CD1c-positive myeloid dendritic cell (primary cell): ENCODE data around the gene ZRANB2.

Experiments used
- DNase-seq: peaks from one replicate; pipeline ENCODE4 v3.0.0-alpha.2; 2016; ENCODE audit errors: extremely low spot score

Gene ZRANB2

DNA sequence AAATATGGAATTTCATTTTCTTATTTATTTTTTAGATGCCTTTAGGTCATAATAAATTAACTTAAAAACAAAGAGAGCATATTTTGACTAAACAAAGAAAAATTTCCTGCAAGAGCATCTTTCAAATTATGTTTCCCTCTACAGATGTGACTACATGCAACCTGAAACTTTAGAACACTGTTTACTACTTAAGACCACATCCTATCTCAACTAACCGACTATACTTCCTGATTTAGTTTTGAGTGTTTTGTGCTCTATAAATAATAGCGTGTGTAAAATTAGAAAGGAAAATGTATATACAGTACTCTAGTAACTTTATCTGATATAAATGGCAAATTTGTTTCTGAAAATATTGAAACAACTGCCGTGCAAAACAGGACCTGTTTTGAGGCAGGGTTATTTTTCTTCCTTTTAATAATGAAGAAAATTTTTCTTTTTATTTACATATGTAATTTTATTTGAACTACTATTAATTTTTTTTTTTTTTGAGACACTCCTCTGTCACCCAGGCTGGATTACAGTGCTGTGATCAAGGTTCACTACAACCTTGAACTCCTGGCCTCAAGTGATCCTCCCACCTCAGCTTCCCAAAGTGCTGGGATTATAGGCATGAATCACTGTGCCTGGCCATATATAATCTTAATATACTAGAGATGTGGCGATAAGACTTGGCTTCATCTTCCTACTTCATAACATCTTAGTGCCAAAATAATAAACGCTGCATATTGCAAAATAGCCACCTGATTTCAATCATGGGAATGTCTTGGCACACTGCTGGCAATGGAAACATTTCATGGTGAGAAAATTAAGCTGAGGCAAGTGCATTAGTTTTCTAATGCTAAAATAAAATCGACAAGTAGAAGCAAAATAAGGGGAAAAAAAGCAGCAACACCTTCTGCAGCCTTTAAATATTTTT lies 12.3 kb downstream of the ZRANB2 start:
- DNase-seq: no peak

DNA sequence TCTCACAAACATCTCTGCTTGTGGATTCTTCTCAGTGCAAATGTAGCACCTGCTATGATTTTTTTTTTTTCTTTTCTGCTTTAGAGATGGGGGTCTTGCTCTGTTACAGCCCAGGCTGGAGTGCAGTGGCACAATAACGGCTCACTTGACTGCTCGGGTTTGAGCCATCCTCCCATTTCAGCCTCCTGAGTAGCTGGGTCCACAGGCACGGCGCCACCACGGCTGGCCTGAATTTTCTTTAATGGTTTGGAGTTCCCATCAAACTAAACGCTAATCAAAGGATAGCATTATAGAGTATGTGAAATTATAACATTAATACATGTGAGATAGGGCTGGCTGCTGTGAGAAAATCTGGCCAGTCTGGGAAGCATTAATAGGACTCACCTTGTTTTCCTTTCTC lies 26.0 kb downstream of the ZRANB2 start:
- no peak for DNase-seq

DNA sequence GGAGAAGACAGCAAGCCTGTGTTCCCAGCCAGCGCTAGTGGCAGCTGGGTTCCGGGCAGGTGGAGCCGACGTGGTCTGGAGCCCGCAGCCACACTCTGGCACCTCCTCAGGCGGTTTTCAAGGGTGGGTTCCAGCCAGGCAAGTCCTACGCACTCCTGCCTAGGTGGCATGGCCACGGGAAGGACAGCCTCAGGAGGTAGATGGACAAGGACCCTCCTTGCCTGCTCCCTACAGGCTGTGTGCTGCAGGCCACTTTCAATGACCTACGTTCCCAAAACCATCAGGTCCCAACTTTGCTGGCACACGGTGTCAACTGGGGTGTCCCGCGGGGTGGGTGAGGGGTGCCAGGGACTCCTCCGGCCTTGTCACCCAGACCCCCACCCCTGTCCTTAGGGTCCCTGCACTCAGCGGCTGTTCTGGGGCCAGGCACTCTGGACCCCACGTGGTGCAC lies 26.5 kb downstream of the ZRANB2 start:
- DNase-seq: no peak

DNA sequence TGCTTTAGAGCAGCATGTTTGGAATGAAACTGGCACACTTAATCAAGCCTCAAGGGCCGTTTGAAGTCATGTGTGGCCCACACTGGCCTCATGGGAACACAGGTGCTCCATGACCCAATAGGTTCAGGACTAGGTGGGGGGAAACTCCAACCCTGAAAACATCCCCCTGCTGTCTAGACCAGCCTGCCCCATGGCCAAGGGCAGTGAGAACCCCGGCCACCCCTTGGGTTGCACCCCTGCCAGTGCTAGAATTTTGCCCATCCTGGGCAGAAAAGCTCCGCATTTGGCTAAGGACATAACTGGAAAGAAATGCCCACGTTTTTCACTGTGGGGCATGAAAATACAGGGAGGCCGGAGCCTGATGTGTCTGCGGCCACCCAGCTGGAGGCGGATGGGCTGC lies 27.1 kb downstream of the ZRANB2 start:
- DNase-seq: no peak

DNA sequence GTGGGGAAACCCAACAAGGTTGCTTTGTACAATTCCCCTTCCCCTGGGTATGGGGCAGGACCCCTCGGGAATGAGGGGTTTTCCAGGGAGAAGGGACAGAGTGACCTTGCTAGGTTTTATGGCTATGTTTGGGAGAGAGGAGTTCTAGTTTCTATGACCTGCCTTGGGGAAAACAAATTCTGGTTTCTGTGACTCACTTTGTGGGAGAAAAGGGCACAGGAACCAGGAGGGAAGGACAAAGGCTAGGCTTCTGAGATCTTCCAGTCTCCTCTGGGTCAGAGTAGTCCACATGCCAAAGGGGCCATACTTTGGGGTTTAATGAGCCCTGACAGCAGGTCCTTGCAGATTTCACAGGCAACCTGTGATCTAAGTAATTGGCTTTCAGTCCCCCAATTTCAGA lies 27.7 kb downstream of the ZRANB2 start:
- no peak for DNase-seq

DNA sequence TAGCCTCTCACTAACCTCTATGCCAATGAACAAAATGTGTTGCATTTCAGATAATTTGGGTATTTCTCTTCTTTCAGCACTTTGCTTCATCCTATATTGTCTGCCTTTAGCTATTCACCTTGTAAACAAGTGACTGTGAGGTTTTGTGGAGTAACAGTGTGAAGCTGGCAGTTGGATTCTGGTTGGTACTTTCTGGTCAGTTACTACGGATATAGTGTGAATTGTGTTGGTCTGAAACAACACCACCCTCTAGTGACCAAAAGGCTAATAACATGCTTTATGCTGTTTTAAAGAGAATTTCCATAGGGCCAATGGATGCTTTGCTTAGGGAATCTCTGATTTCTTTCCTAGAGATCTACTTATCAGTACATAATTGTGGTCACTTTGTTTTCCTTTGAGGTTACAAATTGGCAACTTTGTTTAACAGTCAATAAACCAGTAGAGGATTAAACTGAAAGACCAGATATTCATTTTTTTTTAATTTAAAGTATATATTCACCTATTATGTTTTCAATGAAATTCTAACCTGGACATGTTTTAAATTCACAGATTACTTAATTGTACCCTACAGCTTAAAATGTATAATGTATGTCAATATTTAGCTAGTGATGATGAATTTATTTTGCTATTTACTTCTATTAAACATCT lies 30.8 kb downstream of the ZRANB2 start:
- DNase-seq: peak; percentile 78

DNA sequence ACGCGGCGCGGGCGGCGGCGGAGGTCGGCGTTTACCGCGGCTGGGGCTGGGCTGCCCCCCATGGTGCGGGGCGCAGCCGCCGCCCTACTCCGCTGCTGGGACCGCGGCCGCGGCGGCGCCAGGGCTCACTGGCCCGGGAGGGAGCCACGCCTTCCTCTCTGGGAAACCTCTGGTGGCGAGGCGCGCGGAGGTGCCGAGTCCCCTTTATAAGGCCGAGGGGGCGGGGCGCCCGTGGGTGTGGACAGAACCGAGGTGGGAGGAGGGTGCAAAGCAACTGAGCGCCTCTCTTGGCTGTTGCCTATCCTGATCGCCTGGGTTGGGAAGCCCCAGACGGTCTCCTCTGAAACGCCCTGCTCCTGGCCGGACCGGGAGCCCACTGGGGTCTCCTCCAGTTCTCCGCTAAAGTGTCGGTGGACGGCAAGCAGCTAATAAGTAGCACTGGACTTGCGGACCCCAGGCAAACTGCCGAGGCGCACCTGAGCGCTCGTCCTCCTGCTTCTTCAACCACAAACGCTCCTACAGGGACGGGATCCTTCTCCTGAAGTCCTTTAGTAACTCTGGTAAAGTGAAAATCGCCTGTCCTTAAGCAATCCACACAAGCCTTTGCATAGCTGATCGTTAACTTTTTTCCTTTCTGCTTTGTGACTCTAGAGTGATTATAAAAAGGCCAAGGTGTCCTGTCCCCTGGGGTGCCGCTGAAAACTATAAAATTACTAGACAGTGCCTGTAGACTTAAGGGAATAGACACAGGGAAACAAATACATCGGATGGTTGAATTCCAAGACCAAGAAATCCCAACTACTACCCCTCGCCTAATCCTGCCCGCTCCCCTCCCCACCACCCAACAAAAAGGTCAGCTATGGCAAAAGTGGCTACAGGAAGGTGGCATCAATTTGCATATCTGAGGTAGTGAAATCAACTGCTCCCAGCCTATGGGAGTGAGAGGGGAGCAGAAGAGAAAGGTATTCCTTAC lies 32.9 kb downstream of the ZRANB2 start, which contains the start of gene PTGER3:
PTGER3 (minus strand) TSS at position 182 of the 973 bp plus-strand sequence. CDS start 239 bp downstream, outside the sequence.
- peak; percentile 42 for DNase-seq

DNA sequence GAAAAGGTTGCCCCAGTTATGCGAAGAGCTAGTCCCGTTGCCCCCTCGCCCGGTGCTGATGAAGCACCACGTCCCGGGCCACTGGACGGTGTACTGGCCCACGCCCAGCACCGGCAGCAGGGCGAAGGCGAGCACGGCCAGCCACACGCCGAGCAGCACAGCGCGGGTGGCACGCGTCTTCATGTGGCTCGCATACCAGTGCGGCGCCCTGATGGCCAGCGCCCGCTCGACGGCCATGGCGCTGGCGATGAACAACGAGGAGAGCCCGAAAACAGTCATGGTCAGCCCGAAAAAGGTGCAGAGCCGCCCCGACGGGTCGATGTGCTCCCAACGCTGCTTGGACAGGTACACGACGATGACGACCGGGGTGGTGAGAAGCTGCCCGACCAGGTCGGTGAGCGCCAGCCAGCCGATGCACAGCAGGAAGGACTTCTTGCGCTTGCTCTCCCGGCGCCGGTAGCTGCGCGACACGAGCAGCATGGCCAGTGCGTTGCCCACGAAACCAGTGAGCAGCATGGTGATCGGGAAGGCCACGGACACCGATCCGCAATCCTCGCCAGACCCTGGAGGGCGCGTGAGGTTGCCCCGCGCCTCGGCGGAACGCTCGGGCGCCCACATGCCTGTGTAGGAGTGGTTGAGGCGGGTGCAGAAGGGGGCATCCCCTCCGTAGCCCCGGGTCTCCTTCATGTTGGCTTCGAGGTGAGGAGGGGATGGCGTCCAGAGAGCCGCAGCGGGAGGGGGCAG lies 33.8 kb downstream of the ZRANB2 start:
- no peak for DNase-seq

DNA sequence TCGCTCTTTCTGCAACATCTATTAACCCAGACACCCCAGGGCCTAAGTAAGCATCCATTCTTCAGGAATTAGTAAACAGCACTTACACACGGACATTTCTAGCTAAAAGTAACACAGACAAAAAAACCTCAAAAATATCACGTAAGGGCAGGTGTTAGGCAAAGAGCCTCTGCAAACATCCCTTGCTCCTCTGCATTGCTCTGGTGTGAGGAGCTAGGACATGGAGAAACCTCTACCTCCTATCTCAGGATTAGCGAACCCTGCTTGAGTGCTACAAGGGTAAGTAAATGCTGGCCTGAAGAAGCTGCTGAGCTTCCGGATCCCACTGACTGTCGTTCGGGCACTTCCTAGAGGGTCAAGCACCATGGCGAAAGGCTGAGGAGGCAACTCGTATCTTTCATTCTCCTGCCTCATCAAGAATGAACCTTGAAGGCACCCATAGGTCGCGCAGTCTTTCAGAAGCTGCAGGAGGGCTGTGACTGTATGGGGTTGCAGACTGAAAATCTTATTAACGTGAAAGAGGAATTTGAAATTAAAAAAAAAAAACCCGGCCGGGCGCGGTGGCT lies 35.3 kb downstream of the ZRANB2 start:
- no peak for DNase-seq

DNA sequence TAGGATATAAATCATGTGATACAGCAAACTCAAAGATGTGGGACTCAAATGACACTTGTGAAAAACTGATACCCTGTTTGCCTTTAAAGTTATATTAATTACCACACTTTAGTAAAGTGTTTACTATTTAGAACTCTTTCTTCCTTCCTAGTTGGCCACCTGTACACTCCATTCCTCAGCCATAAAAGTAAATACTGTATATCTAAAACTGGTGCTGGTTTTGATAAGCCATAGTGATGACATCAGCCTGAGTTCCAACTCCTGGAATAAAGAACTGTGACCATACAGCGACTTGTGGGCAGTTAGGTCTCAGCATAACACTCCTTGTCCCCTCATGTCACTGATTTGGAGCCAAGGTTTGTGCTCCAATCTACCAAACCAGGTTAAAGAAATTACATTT lies 36.0 kb downstream of the ZRANB2 start:
- no peak for DNase-seq

DNA sequence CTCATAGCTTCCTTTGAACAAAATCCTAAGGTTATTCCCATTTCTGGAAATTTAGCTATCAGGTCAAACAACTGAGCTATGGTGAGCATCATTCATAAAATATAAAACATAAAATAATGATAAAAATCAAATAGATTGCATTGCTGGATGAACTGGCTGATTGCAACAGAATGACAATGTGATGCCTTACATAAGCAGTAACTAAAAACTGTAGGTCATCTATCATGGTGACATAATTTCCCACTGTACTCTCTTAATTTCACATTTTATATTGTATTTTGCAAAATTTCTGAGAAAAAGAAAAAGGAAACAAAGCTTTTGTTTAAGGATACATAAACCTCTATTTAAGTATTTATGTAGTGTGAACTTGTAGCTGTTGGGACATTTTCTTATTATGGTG lies 37.8 kb downstream of the ZRANB2 start:
- DNase-seq: no peak

DNA sequence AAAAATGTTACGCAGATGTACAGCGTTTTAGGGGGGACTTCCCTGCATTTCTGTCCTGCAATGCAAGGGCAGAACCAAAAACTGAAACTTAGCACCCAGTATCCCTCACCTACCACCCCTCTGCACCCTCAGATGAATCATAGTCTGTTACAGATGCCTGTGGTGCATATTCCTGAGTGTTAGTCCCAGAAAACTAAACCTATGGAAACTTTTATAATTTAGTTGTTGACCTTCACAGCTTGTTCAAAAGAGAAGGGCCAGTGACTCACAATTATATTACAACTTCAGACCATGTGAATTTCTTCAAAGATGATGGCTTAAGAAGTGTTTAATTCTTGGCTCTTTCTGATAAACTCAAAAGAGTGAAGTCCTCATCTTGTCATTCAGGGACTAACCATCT lies 39.0 kb downstream of the ZRANB2 start:
- no peak for DNase-seq

DNA sequence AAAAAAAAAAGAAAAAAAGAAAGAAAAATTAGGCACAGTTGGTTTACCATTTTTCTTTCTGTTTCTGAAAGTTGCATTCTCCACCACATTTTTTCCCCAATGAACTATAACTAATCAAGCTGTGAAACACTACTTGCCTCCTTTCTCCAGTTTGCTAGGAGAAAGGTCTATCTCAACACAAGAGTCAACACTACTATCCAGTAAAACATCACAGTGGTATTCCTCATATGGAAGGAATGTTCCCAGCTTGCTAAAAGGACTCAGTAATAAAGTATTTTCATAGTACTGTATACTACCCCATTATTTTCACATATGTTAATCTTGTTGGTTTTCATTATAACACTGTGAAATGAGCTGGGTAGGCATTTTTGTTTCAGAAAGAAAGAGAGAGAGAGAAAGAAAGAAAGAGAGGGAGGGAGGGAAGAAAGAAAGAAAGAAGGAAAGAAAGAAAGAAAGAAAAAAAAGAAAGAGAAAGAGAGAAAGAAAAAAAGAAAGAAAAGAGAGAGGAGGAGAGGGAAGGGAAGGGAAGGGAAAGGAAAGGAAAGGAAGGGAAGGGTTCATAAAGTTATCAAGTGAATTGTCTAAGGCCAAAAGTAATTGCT lies 41.1 kb downstream of the ZRANB2 start:
- no peak for DNase-seq

DNA sequence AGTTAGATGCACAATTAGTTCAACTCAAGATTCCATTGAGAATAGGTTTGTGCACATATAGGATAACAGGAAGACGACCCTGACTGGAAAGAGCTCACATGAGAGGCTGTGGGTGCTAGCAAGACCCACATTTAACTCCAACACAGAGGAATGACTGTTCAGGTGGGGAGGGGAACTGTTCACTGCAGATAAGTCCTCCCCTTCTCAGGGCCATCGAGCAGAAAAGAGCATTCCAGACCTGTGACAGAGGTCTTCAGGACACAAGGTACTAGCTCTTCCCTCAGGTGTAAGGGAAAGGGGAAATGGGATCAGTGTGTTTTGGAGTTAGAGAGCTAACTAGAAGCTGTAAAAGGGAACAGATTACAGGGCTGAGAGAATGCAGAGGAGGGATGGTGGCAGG lies 41.9 kb downstream of the ZRANB2 start:
- DNase-seq: no peak

DNA sequence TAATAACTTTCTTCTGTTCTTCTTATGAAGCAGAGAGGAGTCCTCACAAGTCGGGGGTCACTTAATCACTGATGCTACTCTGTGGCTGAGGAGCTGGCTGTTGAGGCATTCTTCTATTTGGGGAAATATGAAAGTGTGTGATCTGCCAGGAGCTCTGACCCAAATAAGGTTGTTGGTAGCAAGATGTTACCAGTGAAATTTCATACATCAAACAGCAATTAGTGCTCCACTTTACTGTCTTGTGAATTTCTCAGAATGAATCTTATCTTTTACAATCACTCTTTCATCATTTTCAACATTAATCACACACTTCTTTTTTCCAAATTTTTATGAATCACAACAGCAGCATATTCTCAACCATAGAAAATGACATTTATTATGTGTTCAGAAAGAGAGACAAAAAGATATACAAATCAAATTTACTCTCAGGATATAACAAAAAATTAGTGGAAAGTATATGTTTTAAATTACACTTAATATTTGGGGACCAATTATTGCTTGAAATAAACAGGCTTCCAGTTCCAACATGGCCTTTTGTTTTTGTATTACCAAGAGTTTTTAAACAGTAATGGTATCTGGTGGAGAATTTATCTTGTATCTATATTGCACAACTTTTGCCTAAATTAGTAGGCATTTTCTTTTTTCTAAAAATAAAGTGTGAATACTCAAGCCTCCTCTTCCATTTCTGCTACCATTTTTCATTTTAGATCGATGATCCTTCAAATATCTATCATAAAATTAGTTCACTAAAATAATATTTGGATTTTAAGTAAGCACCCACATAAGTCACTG lies 42.8 kb downstream of the ZRANB2 start:
- no peak for DNase-seq

DNA sequence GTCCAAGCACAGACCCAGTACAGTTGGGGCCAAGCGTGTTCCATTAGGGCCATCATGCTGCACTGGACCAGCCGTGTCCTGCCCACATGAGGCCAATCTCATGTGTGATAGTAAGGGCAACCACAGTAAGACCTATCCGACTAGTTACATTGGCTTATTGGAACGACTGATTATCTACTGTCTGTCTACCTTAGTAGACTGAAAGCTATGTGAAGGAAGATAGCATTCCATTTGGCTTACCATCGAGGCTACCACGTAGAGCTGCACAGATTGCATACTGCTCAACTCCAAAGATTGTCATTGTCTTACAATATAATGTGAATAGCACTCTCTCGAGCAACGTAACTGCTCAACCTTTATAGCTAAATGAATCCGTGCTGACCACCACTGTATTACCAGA lies 43.8 kb downstream of the ZRANB2 start:
- DNase-seq: no peak

DNA sequence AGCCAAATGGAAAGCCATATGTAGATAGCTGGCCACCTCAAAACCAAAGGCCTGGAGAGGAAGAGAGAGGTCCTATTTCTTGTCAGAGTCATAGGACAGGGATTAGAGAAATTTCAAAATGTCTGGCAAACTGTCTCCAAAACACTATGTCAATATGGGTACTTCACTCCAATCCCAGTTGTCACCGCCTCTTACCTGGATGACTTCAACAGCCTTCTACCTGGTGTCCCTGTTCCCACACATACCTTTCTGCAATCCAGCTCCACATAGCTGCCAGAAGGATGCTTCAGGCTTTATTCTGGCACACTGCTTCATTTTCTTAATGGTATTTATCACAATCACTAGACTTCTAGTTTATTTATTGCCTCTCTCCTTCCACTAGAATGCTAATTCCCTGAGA lies 47.7 kb downstream of the ZRANB2 start:
- no peak for DNase-seq

DNA sequence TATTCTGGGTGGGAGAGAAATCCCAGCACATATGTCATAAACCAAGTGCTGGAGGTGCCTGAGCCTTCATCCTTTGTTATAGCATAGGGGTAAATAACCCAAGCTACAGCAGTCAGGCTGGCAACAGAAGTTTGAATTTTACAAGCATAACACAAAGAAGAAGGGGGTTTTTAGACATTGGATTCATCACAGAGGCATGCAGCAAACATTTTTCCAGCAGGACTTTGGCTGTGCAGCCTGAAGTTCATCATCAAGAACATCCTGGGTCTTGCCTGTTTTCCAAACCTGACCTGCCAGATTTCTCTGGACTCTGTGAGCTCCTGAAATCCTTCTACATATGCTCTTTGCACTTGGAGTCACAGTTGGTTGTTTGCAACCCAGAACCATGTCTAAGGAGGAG lies 49.4 kb downstream of the ZRANB2 start:
- no peak for DNase-seq

DNA sequence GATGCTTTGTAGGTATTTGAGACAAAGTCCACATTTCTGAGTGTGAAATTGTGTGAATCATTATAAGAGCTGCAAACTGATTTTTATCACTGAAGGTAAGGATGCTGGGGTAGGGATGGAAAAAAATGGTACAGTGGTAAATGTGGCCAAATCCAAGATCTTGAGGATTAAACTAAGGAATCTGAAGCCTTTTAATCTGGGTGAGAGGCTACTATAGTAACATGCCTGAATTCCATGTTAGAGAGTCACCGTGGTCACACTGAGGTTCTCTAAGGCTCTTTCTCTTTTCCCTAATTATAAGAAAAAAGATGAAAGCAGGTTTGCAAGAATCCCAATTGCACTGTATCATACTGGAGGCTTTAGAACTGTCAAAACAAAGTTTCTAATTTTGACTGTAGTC lies 50.8 kb downstream of the ZRANB2 start:
- DNase-seq: no peak

DNA sequence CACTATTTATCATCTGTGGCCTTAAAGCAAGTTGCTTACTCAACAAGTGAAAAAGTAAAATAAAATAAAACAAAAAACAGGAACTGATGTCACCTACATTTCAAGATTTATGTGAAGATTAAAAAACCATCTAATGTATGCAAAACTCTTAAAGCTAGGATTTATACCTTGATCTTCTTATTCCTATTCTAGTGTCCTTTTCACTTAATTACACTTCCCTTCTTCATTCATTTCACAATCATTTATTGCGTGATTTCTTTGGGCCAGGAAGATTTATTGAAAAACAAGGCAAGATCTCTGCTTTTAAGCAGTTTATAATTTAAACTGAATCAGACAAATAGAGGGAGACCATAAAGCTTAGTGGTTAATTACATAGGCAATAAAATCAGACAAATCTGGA lies 51.9 kb downstream of the ZRANB2 start:
- DNase-seq: no peak
